GM19395 (cell line): ENCODE data around the gene EZR.

Experiments
- ATAC-seq: cut with Tn5 transposase; IDR thresholded peaks from one replicate; pipeline ENCODE4 v1.9.1; 2021; ENCODE audit warnings: mild to moderate bottlenecking, moderate library complexity; ENCODE audit not compliant: unreplicated experiment

EZR gene

GRCh38 chr6:158780246-158780884 lies 38.8 kb downstream of the EZR start:
- no peak for ATAC-seq

GRCh38 chr6:158778005-158778527 lies 41.1 kb downstream of the EZR start:
- no peak for ATAC-seq

- ATAC-seq, result no peak
These were observed 41.7 kb downstream of the EZR start for GRCh38 chr6:158777510-158777909.

- ATAC-seq, result no peak
These were observed 42.4 kb downstream of the EZR start for GRCh38 chr6:158776737-158777136.

GRCh38 chr6:158775832-158776231 lies 43.3 kb downstream of the EZR start:
- no peak for ATAC-seq

- ATAC-seq, result no peak
These were observed 44.3 kb downstream of the EZR start for GRCh38 chr6:158774717-158775449.

- no peak for ATAC-seq
These were observed 45.4 kb downstream of the EZR start for GRCh38 chr6:158773581-158774449.

- no peak for ATAC-seq
These were observed 46.3 kb downstream of the EZR start for GRCh38 chr6:158772851-158773371.

- ATAC-seq, result no peak
These were observed 47.0 kb downstream of the EZR start for GRCh38 chr6:158772172-158772571.

- ATAC-seq, result no peak
These were observed 47.6 kb downstream of the EZR start for GRCh38 chr6:158771399-158772152.

GRCh38 chr6:158770533-158771330 lies 48.4 kb downstream of the EZR start:
- ATAC-seq, result no peak

GRCh38 chr6:158769771-158770432 lies 49.3 kb downstream of the EZR start:
- ATAC-seq, result no peak

GRCh38 chr6:158769234-158769770 lies 49.9 kb downstream of the EZR start:
- no peak for ATAC-seq

GRCh38 chr6:158768436-158768835 lies 50.7 kb downstream of the EZR start:
- ATAC-seq, result no peak

- no peak for ATAC-seq
These were observed 51.5 kb downstream of the EZR start for GRCh38 chr6:158767709-158768108.

- no peak for ATAC-seq
These were observed 52.3 kb downstream of the EZR start for GRCh38 chr6:158766621-158767455.

- ATAC-seq, result no peak
These were observed 53.6 kb downstream of the EZR start for GRCh38 chr6:158765499-158766068.

- no peak for ATAC-seq
These were observed 54.2 kb downstream of the EZR start for GRCh38 chr6:158764926-158765325.
